HCT116 (cell line): ENCODE results near the gene IL17RA. TPM values are rescaled to one million over a fixed set of nuclear protein-coding genes. Genes with fewer than 3 reads are reported as not detected.

Experiments used
- ATAC-seq: fragments of 200-7000 bp; cut with Tn5 transposase; 2 replicates; pipeline ENCODE4 v1.9.1; 2020; ENCODE audit warnings: mild to moderate bottlenecking, moderate library complexity
- BruUV-seq: library from RNA; stranded (reverse); fragments of 400-500 nt; replicated peaks from 2 replicates; lab custom pipeline; 2021; lab: Mats Ljungman, UMichigan
- CTCF ChIA-PET: fragments of 300-600 bp; sonication (Branson Sonifier 250); formaldehyde crosslinking; loops from one replicate; lab custom pipeline; 2021; ENCODE audit warnings: antibody characterized with exemption; lab: Charles Lee
- POLR2A ChIA-PET: fragments of 300-600, 350-600 bp; sonication (Branson Sonifier 250); formaldehyde crosslinking; loops from one replicate; lab custom pipeline; 2021; ENCODE audit warnings: antibody characterized with exemption; lab: Charles Lee
- RAD21 ChIA-PET, 2 experiments: fragments of 300-600 bp; sonication (Branson Sonifier 250); formaldehyde crosslinking; loops; one replicate each; lab custom pipeline; 2023; ENCODE audit warnings: low total read pairs in 2 of 2; ENCODE audit not compliant: uncharacterized antibody in 2 of 2, unreplicated experiment in 2 of 2, low non-redundant PET in 1 of 2; lab: Charles Lee
- DNase-seq: peaks from one replicate; pipeline ENCODE4 v3.0.0-alpha.2; 2010; ENCODE audit warnings: low read depth, low spot score
- H2AFZ ChIP-seq: fragments of 200-600 bp; shearing (Covaris generic), sonication (generic); 2 replicates; pipeline ENCODE4 v1.6.1; 2017; ENCODE audit warnings: low read depth, mixed run types, mixed read lengths, antibody characterized with exemption, low read length; ENCODE audit not compliant: poor library complexity, severe bottlenecking
- H3K27ac ChIP-seq: 2 replicates; pipeline ENCODE4 v1.5.1; 2012; ENCODE audit warnings: low read depth, low read length
- H3K27me3 ChIP-seq: fragments of 200-600 bp; sonication (generic); 2 replicates; pipeline ENCODE4 v1.6.1; 2016; ENCODE audit warnings: mixed run types, low read length, mixed read lengths; ENCODE audit not compliant: insufficient read depth
- H3K36me3 ChIP-seq, 2 experiments: fragments of 200-500 bp in 1 of 2; fragments of 200-600 bp in 1 of 2; sonication (Bioruptor generic) in 1 of 2; sonication (generic) in 1 of 2; 2 replicates each; pipeline versions ENCODE4 v1.5.1 to v1.6.1; 2014 to 2016; ENCODE audit warnings: low read length in 2 of 2, inconsistent platforms in 1 of 2, mixed read lengths in 1 of 2, mixed run types in 1 of 2; ENCODE audit not compliant: insufficient read depth in 2 of 2, control insufficient read depth in 1 of 2
- H3K4me1 ChIP-seq, 2 experiments: fragments of 200-600 bp in 1 of 2; sonication (generic) in 1 of 2; 2 replicates each; pipeline versions ENCODE4 v1.5.1 to v1.6.1; 2012 to 2017; ENCODE audit warnings: low read length in 2 of 2, inconsistent platforms in 1 of 2, mild to moderate bottlenecking in 1 of 2, mixed read lengths in 1 of 2, mixed run types in 1 of 2, moderate library complexity in 1 of 2; ENCODE audit not compliant: insufficient read depth in 2 of 2, control insufficient read depth in 1 of 2
- H3K4me2 ChIP-seq: fragments of 200-600 bp; sonication (generic); 2 replicates; pipeline ENCODE4 v1.6.1; 2017; ENCODE audit warnings: mixed run types, low read length, mixed read lengths
- H3K4me3 ChIP-seq, 2 experiments: fragments of 200-600 bp in 1 of 2; sonication (generic) in 1 of 2; replicated peaks in 1 of 2; 2 replicates each; pipeline ENCODE4 v1.5.1; 2011 to 2016; ENCODE audit warnings: low read length in 2 of 2, control low read depth in 1 of 2, low read depth in 1 of 2, mild to moderate bottlenecking in 1 of 2, mixed read lengths in 1 of 2, mixed run types in 1 of 2
- H3K79me2 ChIP-seq: fragments of 200-600 bp; sonication (generic); 2 replicates; pipeline ENCODE4 v1.6.1; 2017; ENCODE audit warnings: mild to moderate bottlenecking, mixed run types, low read length, moderate library complexity, mixed read lengths; ENCODE audit not compliant: insufficient read depth
- H3K9ac ChIP-seq: fragments of 200-600 bp; sonication (generic); 2 replicates; pipeline ENCODE4 v1.6.1; 2016; ENCODE audit warnings: low read length, mixed read lengths
- H3K9me2 ChIP-seq: fragments of 200-600 bp; sonication (generic), shearing (Covaris generic); 2 replicates; pipeline ENCODE4 v1.6.1; 2017; ENCODE audit warnings: mixed run types, mild to moderate bottlenecking, moderate library complexity; ENCODE audit not compliant: insufficient read depth
- H3K9me3 ChIP-seq, 2 experiments: fragments of 200-500 bp in 1 of 2; fragments of 200-600 bp in 1 of 2; sonication (Bioruptor generic) in 1 of 2; sonication (generic) in 1 of 2; 2 replicates each; pipeline ENCODE4 v1.6.1; 2014 to 2017; ENCODE audit warnings: low read length in 2 of 2, mixed read lengths in 2 of 2, inconsistent platforms in 1 of 2, low read depth in 1 of 2, mild to moderate bottlenecking in 1 of 2, mixed run types in 1 of 2, moderate library complexity in 1 of 2; ENCODE audit not compliant: control insufficient read depth in 1 of 2, insufficient read depth in 1 of 2
- H4K20me1 ChIP-seq: fragments of 200-600 bp; sonication (generic), shearing (Covaris generic); 2 replicates; pipeline ENCODE4 v1.6.1; 2017; ENCODE audit warnings: mixed run types, mild to moderate bottlenecking, moderate library complexity; ENCODE audit not compliant: insufficient read depth
- CBX3 ChIP-seq: IDR thresholded peaks from 2 replicates; pipeline ENCODE4 v1.6.1; 2012; ENCODE audit warnings: low read depth
- CEBPB ChIP-seq: IDR thresholded peaks from 2 replicates; pipeline ENCODE4 v1.6.1; 2012; ENCODE audit warnings: low read depth
- EGR1 ChIP-seq: IDR thresholded peaks from 2 replicates; pipeline ENCODE4 v1.6.1; 2012; ENCODE audit warnings: low read depth
- ELF1 ChIP-seq: IDR thresholded peaks from 2 replicates; pipeline ENCODE4 v1.6.1; 2012; ENCODE audit warnings: low read depth, borderline replicate concordance
- EZH2 ChIP-seq: fragments of 200-600 bp; sonication (generic); IDR thresholded peaks from 2 replicates; pipeline ENCODE4 v1.6.1; 2017; ENCODE audit warnings: antibody characterized with exemption, mixed run types
- JUND ChIP-seq: IDR thresholded peaks from 2 replicates; pipeline ENCODE4 v1.6.1; 2012
- RAD21 ChIP-seq: IDR thresholded peaks from 2 replicates; pipeline ENCODE4 v1.6.1; 2012; ENCODE audit warnings: low read depth, mild to moderate bottlenecking
- SIN3A ChIP-seq: IDR thresholded peaks from 2 replicates; pipeline ENCODE4 v1.6.1; 2012; ENCODE audit warnings: low read depth
- SRF ChIP-seq: IDR thresholded peaks from 2 replicates; pipeline ENCODE4 v1.6.1; 2012; ENCODE audit warnings: low read depth
- TCF7L2 ChIP-seq: IDR thresholded peaks from 2 replicates; pipeline ENCODE4 v1.7.0; 2011; ENCODE audit warnings: borderline replicate concordance, inconsistent platforms; ENCODE audit not compliant: insufficient read depth, insufficient read length; ENCODE audit errors: extremely low read depth
- YY1 ChIP-seq: IDR thresholded peaks from 2 replicates; pipeline ENCODE4 v1.6.1; 2011; ENCODE audit warnings: low read length, low read depth, moderate library complexity, mild to moderate bottlenecking; ENCODE audit not compliant: insufficient replicate concordance; ENCODE audit errors: extremely low read depth
- intact Hi-C: fragments of 100-400 bp; cut with micrococcal nuclease; formaldehyde crosslinking; loops from 2 replicates; pipeline ENCODE4 v1.10.0; 2022
- total RNA-seq: library from RNA; stranded (reverse); gene quantifications from one replicate; pipeline ENCODE4 v1.2.1, GENCODE V29; 2021; ENCODE audit not compliant: unreplicated experiment
- TF ChIP-seq, protein P1 (sequence below): IDR thresholded peaks from 2 replicates; pipeline ENCODE4 v1.6.1; 2012; ENCODE audit warnings: low read depth
- TF ChIP-seq, protein P2 (sequence below), 3 experiments: fragments of 200-600 bp in 1 of 3; sonication (generic) in 1 of 3; IDR thresholded peaks in 2 of 3; conservative IDR thresholded peaks in 1 of 3; 2 replicates each; pipeline ENCODE4 v1.5.1; 2012 to 2017; ENCODE audit warnings: low read depth in 2 of 3, low read length in 2 of 3, antibody characterized with exemption in 1 of 3, borderline replicate concordance in 1 of 3, control low read depth in 1 of 3, mild to moderate bottlenecking in 1 of 3, mixed read lengths in 1 of 3, mixed run types in 1 of 3, moderate library complexity in 1 of 3; ENCODE audit not compliant: insufficient read depth in 1 of 3
- TF ChIP-seq, protein P3 (sequence below): IDR thresholded peaks from 2 replicates; pipeline ENCODE4 v1.6.1; 2012
- TF ChIP-seq, protein P4 (sequence below): IDR thresholded peaks from 2 replicates; pipeline ENCODE4 v1.6.1; 2011; ENCODE audit warnings: mild to moderate bottlenecking, low read length, moderate library complexity; ENCODE audit not compliant: insufficient replicate concordance; ENCODE audit errors: extremely low read depth
- TF ChIP-seq, protein P5 (sequence below): IDR thresholded peaks from 2 replicates; pipeline ENCODE4 v1.6.1; 2012

Gene IL17RA
- total RNA-seq, 1 experiment from 2014 or later = 17.3 TPM

DNA sequence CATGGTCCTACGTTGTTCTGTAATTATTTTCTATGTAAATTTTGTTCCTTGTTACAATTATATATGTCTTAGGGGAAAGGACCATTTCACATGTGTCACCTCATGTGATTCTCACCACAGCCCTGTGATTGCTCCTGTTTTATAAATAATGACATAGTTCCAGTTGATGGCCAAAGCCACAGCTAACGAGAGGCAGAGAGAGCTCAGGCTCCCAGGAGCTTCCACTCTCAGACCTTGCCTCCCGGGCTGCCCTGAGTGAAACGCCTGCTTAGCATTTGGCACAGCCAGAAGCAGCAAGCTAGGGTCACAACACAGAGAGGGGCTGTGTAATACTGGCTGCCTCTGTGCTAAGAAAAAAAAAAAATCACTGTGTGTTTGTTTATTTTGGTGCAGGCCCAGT lies 30.4 kb downstream of the IL17RA start:
- no peaks in the 10 kb centered on the region for H3K79me2 ChIP-seq
- no peak overlapping the region for H3K4me2 ChIP-seq
- TF ChIP-seq, protein P1, sequence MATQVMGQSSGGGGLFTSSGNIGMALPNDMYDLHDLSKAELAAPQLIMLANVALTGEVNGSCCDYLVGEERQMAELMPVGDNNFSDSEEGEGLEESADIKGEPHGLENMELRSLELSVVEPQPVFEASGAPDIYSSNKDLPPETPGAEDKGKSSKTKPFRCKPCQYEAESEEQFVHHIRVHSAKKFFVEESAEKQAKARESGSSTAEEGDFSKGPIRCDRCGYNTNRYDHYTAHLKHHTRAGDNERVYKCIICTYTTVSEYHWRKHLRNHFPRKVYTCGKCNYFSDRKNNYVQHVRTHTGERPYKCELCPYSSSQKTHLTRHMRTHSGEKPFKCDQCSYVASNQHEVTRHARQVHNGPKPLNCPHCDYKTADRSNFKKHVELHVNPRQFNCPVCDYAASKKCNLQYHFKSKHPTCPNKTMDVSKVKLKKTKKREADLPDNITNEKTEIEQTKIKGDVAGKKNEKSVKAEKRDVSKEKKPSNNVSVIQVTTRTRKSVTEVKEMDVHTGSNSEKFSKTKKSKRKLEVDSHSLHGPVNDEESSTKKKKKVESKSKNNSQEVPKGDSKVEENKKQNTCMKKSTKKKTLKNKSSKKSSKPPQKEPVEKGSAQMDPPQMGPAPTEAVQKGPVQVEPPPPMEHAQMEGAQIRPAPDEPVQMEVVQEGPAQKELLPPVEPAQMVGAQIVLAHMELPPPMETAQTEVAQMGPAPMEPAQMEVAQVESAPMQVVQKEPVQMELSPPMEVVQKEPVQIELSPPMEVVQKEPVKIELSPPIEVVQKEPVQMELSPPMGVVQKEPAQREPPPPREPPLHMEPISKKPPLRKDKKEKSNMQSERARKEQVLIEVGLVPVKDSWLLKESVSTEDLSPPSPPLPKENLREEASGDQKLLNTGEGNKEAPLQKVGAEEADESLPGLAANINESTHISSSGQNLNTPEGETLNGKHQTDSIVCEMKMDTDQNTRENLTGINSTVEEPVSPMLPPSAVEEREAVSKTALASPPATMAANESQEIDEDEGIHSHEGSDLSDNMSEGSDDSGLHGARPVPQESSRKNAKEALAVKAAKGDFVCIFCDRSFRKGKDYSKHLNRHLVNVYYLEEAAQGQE = no peak
- TF ChIP-seq, protein P2, sequence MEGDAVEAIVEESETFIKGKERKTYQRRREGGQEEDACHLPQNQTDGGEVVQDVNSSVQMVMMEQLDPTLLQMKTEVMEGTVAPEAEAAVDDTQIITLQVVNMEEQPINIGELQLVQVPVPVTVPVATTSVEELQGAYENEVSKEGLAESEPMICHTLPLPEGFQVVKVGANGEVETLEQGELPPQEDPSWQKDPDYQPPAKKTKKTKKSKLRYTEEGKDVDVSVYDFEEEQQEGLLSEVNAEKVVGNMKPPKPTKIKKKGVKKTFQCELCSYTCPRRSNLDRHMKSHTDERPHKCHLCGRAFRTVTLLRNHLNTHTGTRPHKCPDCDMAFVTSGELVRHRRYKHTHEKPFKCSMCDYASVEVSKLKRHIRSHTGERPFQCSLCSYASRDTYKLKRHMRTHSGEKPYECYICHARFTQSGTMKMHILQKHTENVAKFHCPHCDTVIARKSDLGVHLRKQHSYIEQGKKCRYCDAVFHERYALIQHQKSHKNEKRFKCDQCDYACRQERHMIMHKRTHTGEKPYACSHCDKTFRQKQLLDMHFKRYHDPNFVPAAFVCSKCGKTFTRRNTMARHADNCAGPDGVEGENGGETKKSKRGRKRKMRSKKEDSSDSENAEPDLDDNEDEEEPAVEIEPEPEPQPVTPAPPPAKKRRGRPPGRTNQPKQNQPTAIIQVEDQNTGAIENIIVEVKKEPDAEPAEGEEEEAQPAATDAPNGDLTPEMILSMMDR (IDR thresholded peaks at IDR 0.05 in 2 of 3, conservative IDR thresholded peaks at IDR 0.05 in 1 of 3; ENCODE audit: borderline replicate concordance in 1 of 3, insufficient read depth in 1 of 3, low read depth in 2 of 3, low read length in 2 of 3) = no peak
- no peak for TF ChIP-seq ELF1
- TF ChIP-seq, protein P3, sequence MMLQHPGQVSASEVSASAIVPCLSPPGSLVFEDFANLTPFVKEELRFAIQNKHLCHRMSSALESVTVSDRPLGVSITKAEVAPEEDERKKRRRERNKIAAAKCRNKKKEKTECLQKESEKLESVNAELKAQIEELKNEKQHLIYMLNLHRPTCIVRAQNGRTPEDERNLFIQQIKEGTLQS = no peak
- TF ChIP-seq, protein P4, sequence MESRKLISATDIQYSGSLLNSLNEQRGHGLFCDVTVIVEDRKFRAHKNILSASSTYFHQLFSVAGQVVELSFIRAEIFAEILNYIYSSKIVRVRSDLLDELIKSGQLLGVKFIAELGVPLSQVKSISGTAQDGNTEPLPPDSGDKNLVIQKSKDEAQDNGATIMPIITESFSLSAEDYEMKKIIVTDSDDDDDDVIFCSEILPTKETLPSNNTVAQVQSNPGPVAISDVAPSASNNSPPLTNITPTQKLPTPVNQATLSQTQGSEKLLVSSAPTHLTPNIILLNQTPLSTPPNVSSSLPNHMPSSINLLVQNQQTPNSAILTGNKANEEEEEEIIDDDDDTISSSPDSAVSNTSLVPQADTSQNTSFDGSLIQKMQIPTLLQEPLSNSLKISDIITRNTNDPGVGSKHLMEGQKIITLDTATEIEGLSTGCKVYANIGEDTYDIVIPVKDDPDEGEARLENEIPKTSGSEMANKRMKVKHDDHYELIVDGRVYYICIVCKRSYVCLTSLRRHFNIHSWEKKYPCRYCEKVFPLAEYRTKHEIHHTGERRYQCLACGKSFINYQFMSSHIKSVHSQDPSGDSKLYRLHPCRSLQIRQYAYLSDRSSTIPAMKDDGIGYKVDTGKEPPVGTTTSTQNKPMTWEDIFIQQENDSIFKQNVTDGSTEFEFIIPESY = no peak
- no peak for TF ChIP-seq EZH2
- no peak for TF ChIP-seq TCF7L2
- TF ChIP-seq CEBPB = no peak
- TF ChIP-seq JUND = no peak
- TF ChIP-seq, protein P5, sequence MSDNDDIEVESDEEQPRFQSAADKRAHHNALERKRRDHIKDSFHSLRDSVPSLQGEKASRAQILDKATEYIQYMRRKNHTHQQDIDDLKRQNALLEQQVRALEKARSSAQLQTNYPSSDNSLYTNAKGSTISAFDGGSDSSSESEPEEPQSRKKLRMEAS = no peak
- TF ChIP-seq EGR1 = no peak
- TF ChIP-seq CBX3 = no peak
- no peak for TF ChIP-seq YY1
- TF ChIP-seq RAD21 = no peak
- TF ChIP-seq SIN3A = no peak
- no peak for TF ChIP-seq SRF
- H3K27me3 ChIP-seq = no peaks in the 10 kb centered on the region
- H4K20me1 ChIP-seq = no peaks in the 10 kb centered on the region
- no peak overlapping the region for H3K9ac ChIP-seq
- DNase-seq = no peak
- ChIA-PET POLR2A (no interaction called here), RAD21 (no interaction called here), CTCF (interaction anchor here (1.3 kb wide), 1 partner anchor 56 kb away, joined by 4 read pairs; no protein-coding TSS in a partner anchor)
- H3K4me1 ChIP-seq = no peaks in the 10 kb centered on the region
- no peak overlapping the region for H3K4me3 ChIP-seq
- no peak overlapping the region for H2AFZ ChIP-seq
- no peaks in the 10 kb centered on the region for H3K36me3 ChIP-seq
- no TSS peak for BruUV-seq
- H3K9me3 ChIP-seq = no peaks in the 10 kb centered on the region
- no peaks in the 10 kb centered on the region for H3K9me2 ChIP-seq
- ATAC-seq = no peak
- no peak overlapping the region for H3K27ac ChIP-seq
- intact Hi-C loops = no loop called here
